Neutrophil (primary cell): ENCODE data around the gene ABCC3.

ENCODE experiments used
- H3K27ac ChIP-seq: fragments of 200-600 bp; sonication (generic); 2 replicates; pipeline ENCODE4 v1.5.1; 2016; ENCODE audit warnings: mild to moderate bottlenecking, moderate library complexity
- H3K27me3 ChIP-seq: fragments of 200-600 bp; sonication (generic); 2 replicates; pipeline ENCODE4 v1.6.0; 2016; ENCODE audit warnings: mild to moderate bottlenecking
- H3K36me3 ChIP-seq: fragments of 200-600 bp; sonication (generic); 2 replicates; pipeline ENCODE4 v1.5.1; 2017
- H3K4me1 ChIP-seq, 2 experiments: fragments of 200-600 bp in 1 of 2; sonication (generic) in 1 of 2; 1 replicate in 1 of 2; 2 replicates in 1 of 2; pipeline versions ENCODE4 v1.5.1 to v1.6.1; 2013 to 2016; ENCODE audit warnings: low read depth in 1 of 2, low read length in 1 of 2, mild to moderate bottlenecking in 1 of 2, moderate library complexity in 1 of 2; ENCODE audit not compliant: control insufficient read depth in 1 of 2, insufficient read depth in 1 of 2
- H3K4me3 ChIP-seq, 2 experiments: fragments of 200-600 bp in 1 of 2; sonication (generic) in 1 of 2; 1 replicate in 1 of 2; 2 replicates in 1 of 2; pipeline ENCODE4 v1.5.1; 2013 to 2016; ENCODE audit warnings: low read depth in 1 of 2, low read length in 1 of 2, mild to moderate bottlenecking in 1 of 2, moderate library complexity in 1 of 2
- H3K9me3 ChIP-seq: fragments of 200-600 bp; sonication (generic); 2 replicates; pipeline ENCODE4 v1.5.1; 2016
- TF ChIP-seq, protein P1 (sequence below): fragments of 200-600 bp; sonication (generic); IDR thresholded peaks from 2 replicates; pipeline ENCODE4 v1.5.1; 2016; ENCODE audit warnings: antibody characterized with exemption

The ABCC3 gene

GRCh38 chr17:50601823-50602375 is 32.8 kb upstream of the ABCC3 start:
- Histone ChIP-seq H3K9me3 (no peaks in the 10 kb centered on the region), H3K4me3 (no peak overlapping the region), H3K4me1 (no peaks in the 10 kb centered on the region), H3K27ac (no peak overlapping the region), H3K36me3 (no peaks in the 10 kb centered on the region), H3K27me3 (peaks cover 52% of the 10 kb centered on the region)
- TF ChIP-seq, protein P1, sequence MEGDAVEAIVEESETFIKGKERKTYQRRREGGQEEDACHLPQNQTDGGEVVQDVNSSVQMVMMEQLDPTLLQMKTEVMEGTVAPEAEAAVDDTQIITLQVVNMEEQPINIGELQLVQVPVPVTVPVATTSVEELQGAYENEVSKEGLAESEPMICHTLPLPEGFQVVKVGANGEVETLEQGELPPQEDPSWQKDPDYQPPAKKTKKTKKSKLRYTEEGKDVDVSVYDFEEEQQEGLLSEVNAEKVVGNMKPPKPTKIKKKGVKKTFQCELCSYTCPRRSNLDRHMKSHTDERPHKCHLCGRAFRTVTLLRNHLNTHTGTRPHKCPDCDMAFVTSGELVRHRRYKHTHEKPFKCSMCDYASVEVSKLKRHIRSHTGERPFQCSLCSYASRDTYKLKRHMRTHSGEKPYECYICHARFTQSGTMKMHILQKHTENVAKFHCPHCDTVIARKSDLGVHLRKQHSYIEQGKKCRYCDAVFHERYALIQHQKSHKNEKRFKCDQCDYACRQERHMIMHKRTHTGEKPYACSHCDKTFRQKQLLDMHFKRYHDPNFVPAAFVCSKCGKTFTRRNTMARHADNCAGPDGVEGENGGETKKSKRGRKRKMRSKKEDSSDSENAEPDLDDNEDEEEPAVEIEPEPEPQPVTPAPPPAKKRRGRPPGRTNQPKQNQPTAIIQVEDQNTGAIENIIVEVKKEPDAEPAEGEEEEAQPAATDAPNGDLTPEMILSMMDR, result no peak

DNA sequence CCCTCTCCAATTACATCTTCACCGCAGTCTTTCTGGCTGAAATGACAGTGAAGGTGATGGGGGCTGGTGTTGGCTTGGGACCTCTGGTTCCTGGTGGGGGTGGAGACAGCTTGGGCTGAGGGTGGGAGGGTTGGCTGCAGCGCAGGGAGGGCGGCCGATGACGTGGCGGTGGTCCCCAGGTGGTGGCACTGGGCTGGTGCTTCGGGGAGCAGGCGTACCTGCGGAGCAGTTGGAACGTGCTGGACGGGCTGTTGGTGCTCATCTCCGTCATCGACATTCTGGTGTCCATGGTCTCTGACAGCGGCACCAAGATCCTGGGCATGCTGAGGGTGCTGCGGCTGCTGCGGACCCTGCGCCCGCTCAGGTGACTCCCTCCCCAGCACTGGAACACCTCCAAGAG is 31.8 kb upstream of the ABCC3 start:
- H3K9me3 ChIP-seq, result no peaks in the 10 kb centered on the region
- H3K27me3 ChIP-seq, result peaks cover 61% of the 10 kb centered on the region
- H3K36me3 ChIP-seq, result no peaks in the 10 kb centered on the region
- H3K4me1 ChIP-seq, result no peaks in the 10 kb centered on the region
- H3K4me3 ChIP-seq, result no peak overlapping the region
- H3K27ac ChIP-seq, result no peak overlapping the region
- TF ChIP-seq, protein P1, result no peak

- Histone ChIP-seq H3K4me3 (no peak overlapping the region), H3K27me3 (peaks cover 65% of the 10 kb centered on the region), H3K9me3 (no peaks in the 10 kb centered on the region), H3K27ac (no peak overlapping the region), H3K4me1 (no peaks in the 10 kb centered on the region), H3K36me3 (no peaks in the 10 kb centered on the region)
- TF ChIP-seq, protein P1, result no peak
Observed at GRCh38 chr17:50603340-50603739, 31.3 kb upstream of the ABCC3 start.

GRCh38 chr17:50604513-50604912 is 30.2 kb upstream of the ABCC3 start:
- Histone ChIP-seq H3K4me3 (no peak overlapping the region), H3K36me3 (no peaks in the 10 kb centered on the region), H3K27ac (no peak overlapping the region), H3K27me3 (peaks cover 65% of the 10 kb centered on the region), H3K9me3 (no peaks in the 10 kb centered on the region), H3K4me1 (no peaks in the 10 kb centered on the region)
- TF ChIP-seq, protein P1, result no peak

GRCh38 chr17:50605429-50605828 is 29.3 kb upstream of the ABCC3 start:
- no peak overlapping the region for H3K27ac ChIP-seq
- H3K9me3 ChIP-seq, result no peaks in the 10 kb centered on the region
- TF ChIP-seq, protein P1, result no peak
- peaks cover 65% of the 10 kb centered on the region for H3K27me3 ChIP-seq
- no peak overlapping the region for H3K4me3 ChIP-seq
- H3K36me3 ChIP-seq, result no peaks in the 10 kb centered on the region
- no peaks in the 10 kb centered on the region for H3K4me1 ChIP-seq
